ENCODE measurements around the gene OR2B6. TPM values are rescaled to one million over a fixed set of nuclear protein-coding genes. Genes with fewer than 3 reads are reported as not detected.

The OR2B6 gene
- total and polyA plus RNA-seq, 2 donors (not counting 1 experiment from before 2014, with no cell fraction given), result 0.17 TPM; not detected in 1

- no peaks in the 10 kb centered on the region for H3K36me3 ChIP-seq (ENCODE audit: control insufficient read depth, insufficient read depth, low read length)
- no peak overlapping the region for H3K27ac ChIP-seq (ENCODE audit: insufficient read depth, low read length)
- no peak overlapping the region for H3K4me3 ChIP-seq (replicated peaks in 1 of 4; ENCODE audit: control extremely low read depth in 1 of 4, insufficient read depth in 1 of 4, low read depth in 3 of 4, low read length in 4 of 4)
- no peak overlapping the region for H2AFZ ChIP-seq (ENCODE audit: low read length)
- TF ChIP-seq EZH2 (IDR thresholded peaks at IDR 0.05; ENCODE audit: low read length, missing control alignments) (no peak), CTCF (conservative IDR thresholded peaks at IDR 0.05 in 1 of 2, IDR thresholded peaks at IDR 0.05 in 1 of 2; ENCODE audit: low read depth in 1 of 2, low read length in 2 of 2) (no peak)
- no peak overlapping the region for H3K4me2 ChIP-seq (ENCODE audit: extremely low read depth, insufficient read depth, low read length)
- no peaks in the 10 kb centered on the region for H4K20me1 ChIP-seq (ENCODE audit: control insufficient read depth, extremely low read depth, insufficient read depth, low read length)
- H3K79me2 ChIP-seq (ENCODE audit: control insufficient read depth, insufficient read depth, low read length), result no peaks in the 10 kb centered on the region
- H3K4me1 ChIP-seq (ENCODE audit: control insufficient read depth, extremely low read depth, insufficient read depth, low read length), result no peaks in the 10 kb centered on the region
- no peaks in the 10 kb centered on the region for H3K27me3 ChIP-seq (ENCODE audit: control insufficient read depth, insufficient read depth, low read length)
- no peaks in the 10 kb centered on the region for H3K9me3 ChIP-seq (ENCODE audit: control insufficient read depth, insufficient read depth, low read depth, low read length)
- H3K9ac ChIP-seq (ENCODE audit: insufficient read depth, low read length), result no peak overlapping the region
- DNase-seq (ENCODE audit: low read depth in 2 of 2), result no peak
Measured at GRCh38 chr6:27948237-27948636, 8.8 kb upstream of the OR2B6 start.

GRCh38 chr6:27951040-27951439, 6.0 kb upstream of the OR2B6 start:
- H2AFZ ChIP-seq (ENCODE audit: low read length), result no peak overlapping the region
- no peak overlapping the region for H3K4me3 ChIP-seq (replicated peaks in 1 of 4; ENCODE audit: control extremely low read depth in 1 of 4, insufficient read depth in 1 of 4, low read depth in 3 of 4, low read length in 4 of 4)
- no peaks in the 10 kb centered on the region for H3K79me2 ChIP-seq (ENCODE audit: control insufficient read depth, insufficient read depth, low read length)
- no peaks in the 10 kb centered on the region for H3K36me3 ChIP-seq (ENCODE audit: control insufficient read depth, insufficient read depth, low read length)
- no peaks in the 10 kb centered on the region for H4K20me1 ChIP-seq (ENCODE audit: control insufficient read depth, extremely low read depth, insufficient read depth, low read length)
- no peaks in the 10 kb centered on the region for H3K27me3 ChIP-seq (ENCODE audit: control insufficient read depth, insufficient read depth, low read length)
- H3K27ac ChIP-seq (ENCODE audit: insufficient read depth, low read length), result no peak overlapping the region
- DNase-seq (ENCODE audit: low read depth in 2 of 2), result no peak
- H3K4me2 ChIP-seq (ENCODE audit: extremely low read depth, insufficient read depth, low read length), result no peak overlapping the region
- no peaks in the 10 kb centered on the region for H3K9me3 ChIP-seq (ENCODE audit: control insufficient read depth, insufficient read depth, low read depth, low read length)
- TF ChIP-seq CTCF (conservative IDR thresholded peaks at IDR 0.05 in 1 of 2, IDR thresholded peaks at IDR 0.05 in 1 of 2; ENCODE audit: low read depth in 1 of 2, low read length in 2 of 2) (no peak), EZH2 (IDR thresholded peaks at IDR 0.05; ENCODE audit: low read length, missing control alignments) (no peak)
- no peaks in the 10 kb centered on the region for H3K4me1 ChIP-seq (ENCODE audit: control insufficient read depth, extremely low read depth, insufficient read depth, low read length)
- no peak overlapping the region for H3K9ac ChIP-seq (ENCODE audit: insufficient read depth, low read length)

GRCh38 chr6:27957516-27957915, 475 bp downstream of the OR2B6 start:
- Histone ChIP-seq H3K4me2 (ENCODE audit: extremely low read depth, insufficient read depth, low read length) (no peak overlapping the region), H3K9ac (ENCODE audit: insufficient read depth, low read length) (no peak overlapping the region), H3K36me3 (ENCODE audit: control insufficient read depth, insufficient read depth, low read length) (no peaks in the 10 kb centered on the region), H3K27ac (ENCODE audit: insufficient read depth, low read length) (no peak overlapping the region), H3K79me2 (ENCODE audit: control insufficient read depth, insufficient read depth, low read length) (no peaks in the 10 kb centered on the region), H3K27me3 (ENCODE audit: control insufficient read depth, insufficient read depth, low read length) (no peaks in the 10 kb centered on the region), H4K20me1 (ENCODE audit: control insufficient read depth, extremely low read depth, insufficient read depth, low read length) (no peaks in the 10 kb centered on the region), H3K4me3 (replicated peaks in 1 of 4; ENCODE audit: control extremely low read depth in 1 of 4, insufficient read depth in 1 of 4, low read depth in 3 of 4, low read length in 4 of 4) (no peak overlapping the region), H3K9me3 (ENCODE audit: control insufficient read depth, insufficient read depth, low read depth, low read length) (no peaks in the 10 kb centered on the region), H3K4me1 (ENCODE audit: control insufficient read depth, extremely low read depth, insufficient read depth, low read length) (no peaks in the 10 kb centered on the region), H2AFZ (ENCODE audit: low read length) (no peak overlapping the region)
- TF ChIP-seq EZH2 (IDR thresholded peaks at IDR 0.05; ENCODE audit: low read length, missing control alignments) (no peak), CTCF (conservative IDR thresholded peaks at IDR 0.05 in 1 of 2, IDR thresholded peaks at IDR 0.05 in 1 of 2; ENCODE audit: low read depth in 1 of 2, low read length in 2 of 2) (no peak)
- no peak for DNase-seq (ENCODE audit: low read depth in 2 of 2)
